Hematopoietic multipotent progenitor cell treated with erythropoietin and hydrocortisone succinate and interleukin-3 and kit ligand, for 17 days (in vitro differentiated cells): ENCODE measurements around the gene CELF2.

Experiments used
- DNase-seq: peaks from one replicate; pipeline ENCODE4 v3.0.0-alpha.2; 2015; ENCODE audit warnings: low spot score

Gene CELF2

GRCh38 chr10:11004144-11005077, 13.3 kb upstream of the CELF2 start:
- no peak for DNase-seq

GRCh38 chr10:11005725-11006427, 11.8 kb upstream of the CELF2 start:
- DNase-seq: no peak

GRCh38 chr10:11006428-11006825, 11.2 kb upstream of the CELF2 start:
- DNase-seq: no peak

- DNase-seq: no peak
Measured at GRCh38 chr10:11007476-11008020, 10.1 kb upstream of the CELF2 start.

- DNase-seq: no peak
Measured at GRCh38 chr10:11009471-11010308, 8.0 kb upstream of the CELF2 start.

GRCh38 chr10:11010582-11010981, 7.1 kb upstream of the CELF2 start:
- no peak for DNase-seq

GRCh38 chr10:11011436-11011835, 6.2 kb upstream of the CELF2 start:
- DNase-seq: no peak

GRCh38 chr10:11011984-11012383, 5.7 kb upstream of the CELF2 start:
- no peak for DNase-seq

GRCh38 chr10:11012421-11013295, 5.0 kb upstream of the CELF2 start:
- no peak for DNase-seq

- DNase-seq: no peak
Measured at GRCh38 chr10:11013836-11014235, 3.8 kb upstream of the CELF2 start.

- no peak for DNase-seq
Measured at GRCh38 chr10:11014671-11015445, 2.8 kb upstream of the CELF2 start.

GRCh38 chr10:11015446-11015934, 2.2 kb upstream of the CELF2 start:
- no peak for DNase-seq

GRCh38 chr10:11017000-11017569, 587 bp upstream of the CELF2 start:
- no peak for DNase-seq

GRCh38 chr10:11018432-11018841, 765 bp downstream of the CELF2 start:
- no peak for DNase-seq

GRCh38 chr10:11018855-11019631, 1.4 kb downstream of the CELF2 start:
- no peak for DNase-seq

- no peak for DNase-seq
Measured at GRCh38 chr10:11019724-11020547, 2.3 kb downstream of the CELF2 start.

GRCh38 chr10:11020548-11020942, 2.9 kb downstream of the CELF2 start:
- no peak for DNase-seq

- DNase-seq: no peak
Measured at GRCh38 chr10:11022213-11022612, 4.5 kb downstream of the CELF2 start.
